HEK293T (cell line): ENCODE data around the gene NACC2.

ENCODE experiments used
- ELF4 ChIP-seq: fragments of 450-650 bp; IDR thresholded peaks from 2 replicates; pipeline ENCODE4 v1.6.1; 2017; ENCODE audit warnings: antibody characterized with exemption
- FOXK2 ChIP-seq: fragments of 450-650 bp; IDR thresholded peaks from 2 replicates; pipeline ENCODE4 v1.6.1; 2016; ENCODE audit warnings: mild to moderate bottlenecking
- NFRKB ChIP-seq: fragments of 450-650 bp; IDR thresholded peaks from 2 replicates; pipeline ENCODE4 v1.6.1; 2016; ENCODE audit warnings: mild to moderate bottlenecking, moderate library complexity
- TARDBP ChIP-seq: fragments of 450-650 bp; IDR thresholded peaks from 2 replicates; pipeline ENCODE4 v1.6.1; 2016
- ZNF384 ChIP-seq: fragments of 450-650 bp; IDR thresholded peaks from 2 replicates; pipeline ENCODE4 v1.6.1; 2016

- TF ChIP-seq ZNF384 (no peak), ELF4 (no peak), TARDBP (no peak), FOXK2 (no peak), NFRKB (no peak)
Observed at GRCh38 chr9:136115206-136115605, 20.1 kb upstream of the NACC2 start.
